H54 (cell line): Measurements from ENCODE around the gene NR1H3.

Experiments used
- DNase-seq: peaks from one replicate; pipeline ENCODE4 v3.0.0; 2011; ENCODE audit warnings: low spot score, mixed read lengths; ENCODE audit not compliant: insufficient read length
- FAIRE-seq: peaks from 3 replicates; lab custom pipeline; 2011; peaks lifted over from hg19 to GRCh38; lab: Jason Lieb, UNC
- POLR2A ChIP-seq: IDR thresholded peaks from 2 replicates; pipeline ENCODE4 v1.6.1; 2011; ENCODE audit warnings: low read depth, mild to moderate bottlenecking, low read length

Gene NR1H3

GRCh38 chr11:47249378-47249715 lies 8.4 kb upstream of the NR1H3 start:
- FAIRE-seq: no peak
- TF ChIP-seq POLR2A: no peak
- no peak for DNase-seq

GRCh38 chr11:47251751-47252150 lies 6.0 kb upstream of the NR1H3 start:
- no peak for TF ChIP-seq POLR2A
- FAIRE-seq: no peak

GRCh38 chr11:47253660-47254059 lies 4.1 kb upstream of the NR1H3 start:
- no peak for TF ChIP-seq POLR2A
- no peak for DNase-seq

More at GRCh38 chr11:47251751-47252150, 6.0 kb upstream of the NR1H3 start:
- no peak for DNase-seq

GRCh38 chr11:47254386-47254785 lies 3.4 kb upstream of the NR1H3 start:
- TF ChIP-seq POLR2A: no peak
- FAIRE-seq (no peak), DNase-seq (no peak)

More at GRCh38 chr11:47253660-47254059, 4.1 kb upstream of the NR1H3 start:
- FAIRE-seq: no peak

GRCh38 chr11:47256374-47256773 lies 1.4 kb upstream of the NR1H3 start:
- TF ChIP-seq POLR2A: no peak
- no peak for DNase-seq
- FAIRE-seq: no peak

- DNase-seq (no peak), FAIRE-seq (no peak)
- TF ChIP-seq POLR2A: no peak
These were observed 649 bp upstream of the NR1H3 start for GRCh38 chr11:47257177-47257516.

- no peak for FAIRE-seq
- no peak for DNase-seq
- TF ChIP-seq POLR2A: no peak
These were observed 614 bp downstream of the NR1H3 start for GRCh38 chr11:47258317-47258902.

- FAIRE-seq: no peak
- DNase-seq: peak; percentile 62
- TF ChIP-seq POLR2A: no peak
These were observed 1.6 kb downstream of the NR1H3 start for GRCh38 chr11:47259232-47259977.

GRCh38 chr11:47260366-47260765 lies 2.6 kb downstream of the NR1H3 start:
- no peak for TF ChIP-seq POLR2A
- no peak for DNase-seq
- no peak for FAIRE-seq

GRCh38 chr11:47261291-47261800 lies 3.5 kb downstream of the NR1H3 start:
- no peak for FAIRE-seq
- TF ChIP-seq POLR2A: no peak
- DNase-seq: no peak

GRCh38 chr11:47264119-47264518 lies 6.3 kb downstream of the NR1H3 start:
- FAIRE-seq: no peak
- no peak for TF ChIP-seq POLR2A

GRCh38 chr11:47264521-47264920 lies 6.7 kb downstream of the NR1H3 start:
- no peak for TF ChIP-seq POLR2A
- FAIRE-seq: no peak

More at GRCh38 chr11:47264119-47264518, 6.3 kb downstream of the NR1H3 start:
- DNase-seq: no peak

GRCh38 chr11:47267876-47268275 lies 10.1 kb downstream of the NR1H3 start:
- FAIRE-seq (no peak), DNase-seq (no peak)
- no peak for TF ChIP-seq POLR2A

More at GRCh38 chr11:47264521-47264920, 6.7 kb downstream of the NR1H3 start:
- no peak for DNase-seq

GRCh38 chr11:47268448-47269001 lies 10.7 kb downstream of the NR1H3 start:
- FAIRE-seq (no peak), DNase-seq (no peak)
- peak; percentile 24; the same call in 1 of the 2 replicates for TF ChIP-seq POLR2A
